GM10266 (cell line): ENCODE results near the gene MCTP1.
A peak's percentile ranks its signal among the peaks of the same experiment; 100 is the strongest.
"Not testable (repeated sequence)": the region's sequence is repeated elsewhere in the genome, so short reads cannot be mapped to it uniquely, and the experiment has no call there.

ENCODE experiments used
- DNase-seq: peaks from one replicate; pipeline ENCODE4 v3.0.0; 2012; ENCODE audit errors: extremely low spot score
- CTCF ChIP-seq: IDR thresholded peaks from 2 replicates; pipeline ENCODE4 v1.5.1; 2012; ENCODE audit warnings: mild to moderate bottlenecking, low read depth; ENCODE audit not compliant: control insufficient read depth, insufficient read depth; ENCODE audit errors: missing control alignments

MCTP1 gene

GRCh38 chr5:95217881-95218280 lies 67.0 kb downstream of the MCTP1 start:
- no peak for TF ChIP-seq CTCF
- DNase-seq, result no peak

- DNase-seq, result no peak
Observed at GRCh38 chr5:95217351-95217750, 67.5 kb downstream of the MCTP1 start.

GRCh38 chr5:95216136-95216955 lies 68.5 kb downstream of the MCTP1 start:
- DNase-seq, result no peak

More at GRCh38 chr5:95217351-95217750, 67.5 kb downstream of the MCTP1 start:
- no peak for TF ChIP-seq CTCF

GRCh38 chr5:95207811-95208210 lies 77.1 kb downstream of the MCTP1 start:
- not testable (repeated sequence) for DNase-seq

More at GRCh38 chr5:95216136-95216955, 68.5 kb downstream of the MCTP1 start:
- TF ChIP-seq CTCF, result no peak

- TF ChIP-seq CTCF, result no peak
- DNase-seq, result no peak
Observed at GRCh38 chr5:95194856-95195255, 90.0 kb downstream of the MCTP1 start.

GRCh38 chr5:95191330-95191729 lies 93.6 kb downstream of the MCTP1 start:
- peak; percentile 27 for DNase-seq
- no peak for TF ChIP-seq CTCF

- no peak for TF ChIP-seq CTCF
- DNase-seq, result no peak
Observed at GRCh38 chr5:95184924-95185323, 100.0 kb downstream of the MCTP1 start.
